HUES64 (cell line): ENCODE data around the gene PTPRD.
"Not testable (repeated sequence)": the region's sequence is repeated elsewhere in the genome, so short reads cannot be mapped to it uniquely, and the experiment has no call there.

Experiments used
- H3K27ac ChIP-seq: 2 replicates; pipeline ENCODE4 v1.7.0; 2013; ENCODE audit warnings: low read depth, low read length, inconsistent platforms
- H3K27me3 ChIP-seq: 2 replicates; pipeline ENCODE4 v1.6.1; 2013; ENCODE audit warnings: mild to moderate bottlenecking, low read length; ENCODE audit not compliant: insufficient read depth
- H3K36me3 ChIP-seq: 2 replicates; pipeline ENCODE4 v1.6.1; 2013; ENCODE audit warnings: mild to moderate bottlenecking, low read length; ENCODE audit not compliant: insufficient read depth
- H3K4me1 ChIP-seq: 2 replicates; pipeline ENCODE4 v1.6.1; 2013; ENCODE audit warnings: mild to moderate bottlenecking, low read length, moderate library complexity; ENCODE audit not compliant: insufficient read depth
- H3K4me3 ChIP-seq: 2 replicates; pipeline ENCODE4 v1.5.1; 2013; ENCODE audit warnings: mild to moderate bottlenecking, low read length, moderate library complexity
- H3K9ac ChIP-seq: 2 replicates; pipeline ENCODE4 v1.6.1; 2013; ENCODE audit warnings: mild to moderate bottlenecking, low read depth, low read length
- H3K9me3 ChIP-seq: 2 replicates; pipeline ENCODE4 v1.6.1; 2013; ENCODE audit warnings: low read depth, low read length; ENCODE audit not compliant: insufficient read depth
- WGBS: fragments of 150-250, 120-280 bp; methylation state at CpG from one replicate; pipeline ENCODE4 v1.1.7; 2013; ENCODE audit warnings: missing lambda C conversion rate; 5-methylcytosine and 5-hydroxymethylcytosine counted together

PTPRD gene

GRCh38 chr9:9310743-9311142 lies 1302.1 kb downstream of the PTPRD start:
- not testable (repeated sequence) for H3K27me3 ChIP-seq, H3K9ac ChIP-seq, H3K9me3 ChIP-seq, H3K4me1 ChIP-seq, H3K36me3 ChIP-seq, H3K4me3 ChIP-seq, H3K27ac ChIP-seq
- 92% methylated on average over 6 of the region's 7 CpGs for WGBS

- no peak overlapping the region for H3K4me3 ChIP-seq
- no peaks in the 10 kb centered on the region for H3K9me3 ChIP-seq
- no peaks in the 10 kb centered on the region for H3K36me3 ChIP-seq
- H3K4me1 ChIP-seq: no peaks in the 10 kb centered on the region
- no peak overlapping the region for H3K27ac ChIP-seq
- H3K27me3 ChIP-seq: no peaks in the 10 kb centered on the region
- H3K9ac ChIP-seq: no peak overlapping the region
These were observed 1307.2 kb downstream of the PTPRD start for GRCh38 chr9:9305600-9305999.

- WGBS: 71% methylated on average over 1 of the region's 1 CpG
- H3K27me3 ChIP-seq: no peaks in the 10 kb centered on the region
- no peaks in the 10 kb centered on the region for H3K9me3 ChIP-seq
- H3K9ac ChIP-seq: no peak overlapping the region
- H3K4me1 ChIP-seq: no peaks in the 10 kb centered on the region
- no peak overlapping the region for H3K4me3 ChIP-seq
- no peaks in the 10 kb centered on the region for H3K36me3 ChIP-seq
- no peak overlapping the region for H3K27ac ChIP-seq
These were observed 1313.7 kb downstream of the PTPRD start for GRCh38 chr9:9299134-9299533.

- Histone ChIP-seq H3K27ac (no peak overlapping the region), H3K9me3 (no peaks in the 10 kb centered on the region), H3K9ac (no peak overlapping the region), H3K4me1 (no peaks in the 10 kb centered on the region), H3K4me3 (no peak overlapping the region), H3K36me3 (no peaks in the 10 kb centered on the region), H3K27me3 (no peaks in the 10 kb centered on the region)
- WGBS: no CpG with 5 or more reads among the region's 2 CpGs
These were observed 1326.8 kb downstream of the PTPRD start for GRCh38 chr9:9286001-9286400.

GRCh38 chr9:9284201-9284600 lies 1328.6 kb downstream of the PTPRD start:
- whole genome bisulfite sequencing: 93% methylated on average over 2 of the region's 2 CpGs
- no peaks in the 10 kb centered on the region for H3K9me3 ChIP-seq

GRCh38 chr9:9283159-9283986 lies 1329.4 kb downstream of the PTPRD start:
- no peaks in the 10 kb centered on the region for H3K9me3 ChIP-seq
- H3K36me3 ChIP-seq: no peaks in the 10 kb centered on the region
- no peaks in the 10 kb centered on the region for H3K4me1 ChIP-seq
- H3K4me3 ChIP-seq: no peak overlapping the region
- no peak overlapping the region for H3K9ac ChIP-seq
- H3K27ac ChIP-seq: no peak overlapping the region
- H3K27me3 ChIP-seq: no peaks in the 10 kb centered on the region
- 83% methylated on average over 1 of the region's 2 CpGs for WGBS

More at GRCh38 chr9:9284201-9284600, 1328.6 kb downstream of the PTPRD start:
- Histone ChIP-seq H3K4me3 (no peak overlapping the region), H3K27ac (no peak overlapping the region), H3K36me3 (no peaks in the 10 kb centered on the region), H3K4me1 (no peaks in the 10 kb centered on the region), H3K9ac (no peak overlapping the region), H3K27me3 (no peaks in the 10 kb centered on the region)

GRCh38 chr9:9275601-9276000 lies 1337.2 kb downstream of the PTPRD start:
- H3K27me3 ChIP-seq: no peaks in the 10 kb centered on the region
- H3K4me1 ChIP-seq: no peaks in the 10 kb centered on the region
- no peaks in the 10 kb centered on the region for H3K36me3 ChIP-seq
- no CpG with 5 or more reads among the region's 4 CpGs for WGBS
- H3K4me3 ChIP-seq: no peak overlapping the region
- H3K27ac ChIP-seq: no peak overlapping the region
- no peaks in the 10 kb centered on the region for H3K9me3 ChIP-seq
- no peak overlapping the region for H3K9ac ChIP-seq

- H3K27ac ChIP-seq: no peak overlapping the region
These were observed 1354.8 kb downstream of the PTPRD start for GRCh38 chr9:9257999-9258498.

GRCh38 chr9:9246726-9247125 lies 1366.1 kb downstream of the PTPRD start:
- H3K9me3 ChIP-seq: 0 out of 2 replicates have a peak, but pooled peaks cover 4% of the 10 kb centered on the region
- H3K9ac ChIP-seq: no peak overlapping the region
- no peaks in the 10 kb centered on the region for H3K36me3 ChIP-seq
- WGBS: 69% methylated on average over 2 of the region's 2 CpGs
- no peak overlapping the region for H3K27ac ChIP-seq
- H3K4me3 ChIP-seq: no peak overlapping the region
- H3K27me3 ChIP-seq: no peaks in the 10 kb centered on the region
- H3K4me1 ChIP-seq: no peaks in the 10 kb centered on the region

More at GRCh38 chr9:9257999-9258498, 1354.8 kb downstream of the PTPRD start:
- no peaks in the 10 kb centered on the region for H3K4me1 ChIP-seq
- no peak overlapping the region for H3K9ac ChIP-seq
- H3K9me3 ChIP-seq: no peaks in the 10 kb centered on the region
- 100% methylated on average over 2 of the region's 3 CpGs for WGBS
- H3K27me3 ChIP-seq: no peaks in the 10 kb centered on the region
- no peak overlapping the region for H3K4me3 ChIP-seq
- no peaks in the 10 kb centered on the region for H3K36me3 ChIP-seq

- no peak overlapping the region for H3K27ac ChIP-seq
- H3K4me3 ChIP-seq: no peak overlapping the region
- H3K9me3 ChIP-seq: peaks cover 8% of the 10 kb centered on the region; the same call in 1 of the 2 replicates
- no peaks in the 10 kb centered on the region for H3K36me3 ChIP-seq
- H3K9ac ChIP-seq: no peak overlapping the region
- no peaks in the 10 kb centered on the region for H3K4me1 ChIP-seq
- H3K27me3 ChIP-seq: no peaks in the 10 kb centered on the region
These were observed 1380.9 kb downstream of the PTPRD start for GRCh38 chr9:9231946-9232345.

GRCh38 chr9:9229269-9229668 lies 1383.5 kb downstream of the PTPRD start:
- Histone ChIP-seq H3K4me3 (no peak overlapping the region), H3K9ac (no peak overlapping the region), H3K9me3 (peaks cover 8% of the 10 kb centered on the region; the same call in 1 of the 2 replicates), H3K27me3 (no peaks in the 10 kb centered on the region), H3K4me1 (no peaks in the 10 kb centered on the region), H3K27ac (no peak overlapping the region), H3K36me3 (no peaks in the 10 kb centered on the region)
- 89% methylated on average over 3 of the region's 3 CpGs for WGBS
